Glomerular endothelial cell (primary cell): Measurements from ENCODE around the gene SLC49A3. TPM values are rescaled to one million over a fixed set of nuclear protein-coding genes. Genes with fewer than 3 reads are reported as not detected.
"Not testable (repeated sequence)": the region's sequence is repeated elsewhere in the genome, so short reads cannot be mapped to it uniquely, and the experiment has no call there.

ENCODE experiments used
- DNase-seq: peaks from one replicate; pipeline ENCODE4 v3.0.0-alpha.2; 2011; ENCODE audit warnings: low read depth, low spot score; ENCODE audit errors: extremely low read depth
- total RNA-seq: library from RNA; depleted of rRNA; stranded (reverse); fragments of >200 nt; gene quantifications from 2 replicates; pipeline ENCODE4 v1.2.3, GENCODE V29; 2015

SLC49A3 gene
- total RNA-seq, 1 donor from 2014 or later = 10.0 TPM

GRCh38 chr4:722169-722725 lies 33.3 kb upstream of the SLC49A3 start:
- DNase-seq = no peak

- no peak for DNase-seq
These were observed 32.6 kb upstream of the SLC49A3 start for GRCh38 chr4:721261-722168.

GRCh38 chr4:720111-720860 lies 31.3 kb upstream of the SLC49A3 start:
- no peak for DNase-seq

- no peak for DNase-seq
These were observed 29.5 kb upstream of the SLC49A3 start for GRCh38 chr4:718460-718859.

GRCh38 chr4:717601-718320 lies 28.8 kb upstream of the SLC49A3 start:
- DNase-seq = no peak

GRCh38 chr4:714087-714486 lies 25.1 kb upstream of the SLC49A3 start:
- no peak for DNase-seq

- no peak for DNase-seq
These were observed 24.1 kb upstream of the SLC49A3 start for GRCh38 chr4:712916-713632.

GRCh38 chr4:712093-712492 lies 23.1 kb upstream of the SLC49A3 start:
- DNase-seq = no peak

- no peak for DNase-seq
These were observed 22.0 kb upstream of the SLC49A3 start for GRCh38 chr4:710916-711315.

GRCh38 chr4:710116-710515 lies 21.2 kb upstream of the SLC49A3 start:
- DNase-seq = no peak

- DNase-seq = no peak
These were observed 20.4 kb upstream of the SLC49A3 start for GRCh38 chr4:709348-709747.

GRCh38 chr4:708631-708933 lies 19.6 kb upstream of the SLC49A3 start:
- no peak for DNase-seq

GRCh38 chr4:707929-708630 lies 19.1 kb upstream of the SLC49A3 start:
- no peak for DNase-seq

- DNase-seq = no peak
These were observed 18.1 kb upstream of the SLC49A3 start for GRCh38 chr4:706834-707598.

GRCh38 chr4:706083-706633 lies 17.2 kb upstream of the SLC49A3 start:
- not testable (repeated sequence) for DNase-seq

GRCh38 chr4:705278-706082 lies 16.5 kb upstream of the SLC49A3 start, which contains the start of gene PCGF3:
Gene PCGF3 (plus strand): TSS chr4:705832. CDS start chr4:733681, 27,849 bp downstream.
- no peak for DNase-seq

GRCh38 chr4:704971-705277 lies 16.0 kb upstream of the SLC49A3 start:
- DNase-seq = no peak
